Activated CD8-positive, alpha-beta T cell treated with anti-CD3 and anti-CD28 coated beads, Interleukin-2, amount 10 ng/mL, durations not matched to agents 7 days and 5 days (primary cell): ENCODE measurements around the gene DDAH2. TPM values are rescaled to one million over a fixed set of nuclear protein-coding genes. Genes with fewer than 3 reads are reported as not detected.

Source experiments
- ATAC-seq: fragments of 150-1000 bp; cut with Tn5 transposase; one replicate; pipeline ENCODE4 v1.10.0; 2021; ENCODE audit warnings: moderate library complexity
- CTCF ChIA-PET: fragments of 350-600 bp; sonication (Branson Sonifier 250); formaldehyde crosslinking; loops from one replicate; lab custom pipeline; 2021; ENCODE audit warnings: antibody characterized with exemption; lab: Charles Lee
- POLR2A ChIA-PET: fragments of 350-600 bp; sonication (Branson Sonifier 250); formaldehyde crosslinking; loops from one replicate; lab custom pipeline; 2021; ENCODE audit warnings: antibody characterized with exemption; lab: Charles Lee
- DNase-seq: peaks from one replicate; pipeline ENCODE4 v3.0.0-alpha.2; 2020
- H3K27ac Mint-ChIP-seq: one replicate; pipeline ENCODE4 v1.8.0; 2021; ENCODE audit warnings: mild to moderate bottlenecking, mixed read lengths
- H3K27me3 Mint-ChIP-seq: one replicate; pipeline ENCODE4 v1.8.0; 2021; ENCODE audit warnings: low read depth, mixed read lengths
- H3K36me3 Mint-ChIP-seq: one replicate; pipeline ENCODE4 v1.8.0; 2021; ENCODE audit warnings: low read depth, mixed read lengths
- H3K4me1 Mint-ChIP-seq: one replicate; pipeline ENCODE4 v1.8.0; 2021; ENCODE audit warnings: low read depth, mixed read lengths
- H3K4me3 Mint-ChIP-seq: one replicate; pipeline ENCODE4 v1.8.0; 2021; ENCODE audit warnings: mild to moderate bottlenecking, mixed read lengths
- H3K9me3 Mint-ChIP-seq: one replicate; pipeline ENCODE4 v1.8.0; 2022; ENCODE audit warnings: mixed read lengths; ENCODE audit not compliant: insufficient read depth
- total RNA-seq, 2 experiments: library from RNA; stranded (reverse); gene quantifications; one replicate each; pipeline ENCODE4 v1.2.3, GENCODE V29; 2021

DDAH2 gene
- total RNA-seq, 2 experiments from 2014 or later, result 31.9 to 33.7 TPM

GRCh38 chr6:31760790-31761189, 31.7 kb upstream of the DDAH2 start:
- Mint-ChIP-seq H3K27me3 (no peaks in the 10 kb centered on the region), H3K4me1 (peaks cover 12% of the 10 kb centered on the region), H3K4me3 (no peak overlapping the region), H3K9me3 (no peaks in the 10 kb centered on the region), H3K36me3 (peaks cover 47% of the 10 kb centered on the region), H3K27ac (peak overlapping the region; percentile 44)
- no peak for DNase-seq
- ChIA-PET CTCF (interaction anchor here (1.4 to 4.6 kb wide), 2 partner anchors 9 to 70 kb away, joined by 4 to 25 read pairs; no protein-coding TSS in a partner anchor), POLR2A (interaction anchor here (0.5 kb wide), 1 partner anchor 22 kb away, joined by 4 read pairs; no protein-coding TSS in a partner anchor)
- no peak for ATAC-seq

- peaks cover 34% of the 10 kb centered on the region for H3K36me3 Mint-ChIP-seq
- CTCF ChIA-PET, result interaction anchor here (0.7 to 4.6 kb wide), 3 partner anchors 12 to 32 kb away, joined by 3 to 25 read pairs (median 9); partner anchors contain the start of gene MSH5
- H3K27ac Mint-ChIP-seq, result no peak overlapping the region
Observed at GRCh38 chr6:31758281-31758680, 29.2 kb upstream of the DDAH2 start.

GRCh38 chr6:31752739-31753319, 23.7 kb upstream of the DDAH2 start:
- Mint-ChIP-seq H3K4me3 (no peak overlapping the region), H3K36me3 (peaks cover 12% of the 10 kb centered on the region), H3K27me3 (no peaks in the 10 kb centered on the region), H3K9me3 (no peaks in the 10 kb centered on the region), H3K4me1 (no peaks in the 10 kb centered on the region), H3K27ac (no peak overlapping the region)
- ATAC-seq, result no peak
- ChIA-PET POLR2A (interaction anchor here (3.9 kb wide), 1 partner anchor 12 kb away, joined by 19 read pairs; the partner anchor contains the start of gene MSH5), CTCF (interaction anchor here (1.7 kb wide), 1 partner anchor 17 kb away, joined by 6 read pairs; no protein-coding TSS in a partner anchor)
- no peak for DNase-seq

More at GRCh38 chr6:31758281-31758680, 29.2 kb upstream of the DDAH2 start:
- H3K4me3 Mint-ChIP-seq, result no peak overlapping the region
- DNase-seq (no peak), ATAC-seq (no peak)
- H3K27me3 Mint-ChIP-seq, result no peaks in the 10 kb centered on the region
- POLR2A ChIA-PET, result interaction anchor here (0.9 to 2.7 kb wide), 3 partner anchors 11 to 22 kb away, joined by 3 to 16 read pairs (median 5); partner anchors contain the start of genes CLIC1 and MSH5
- H3K9me3 Mint-ChIP-seq, result no peaks in the 10 kb centered on the region
- H3K4me1 Mint-ChIP-seq, result peaks cover 5% of the 10 kb centered on the region

GRCh38 chr6:31750411-31751022, 21.4 kb upstream of the DDAH2 start:
- Mint-ChIP-seq H3K4me1 (no peaks in the 10 kb centered on the region), H3K27ac (no peak overlapping the region), H3K27me3 (no peaks in the 10 kb centered on the region), H3K9me3 (no peaks in the 10 kb centered on the region), H3K36me3 (peaks cover 17% of the 10 kb centered on the region), H3K4me3 (no peak overlapping the region)
- ChIA-PET POLR2A (interaction anchor here (1.4 to 3.9 kb wide), 2 partner anchors 10 to 16 kb away, joined by 5 to 19 read pairs; partner anchors contain the start of gene MSH5), CTCF (interaction anchor here (0.9 kb wide), 1 partner anchor 19 kb away, joined by 3 read pairs; no protein-coding TSS in a partner anchor)
- no peak for ATAC-seq
- DNase-seq, result no peak

- ChIA-PET CTCF (interaction anchor here (0.9 kb wide), 1 partner anchor 21 kb away, joined by 3 read pairs; no protein-coding TSS in a partner anchor), POLR2A (interaction anchor here (1.3 to 3.9 kb wide), 2 partner anchors 9 to 12 kb away, joined by 3 to 19 read pairs; partner anchors contain the start of gene MSH5)
- H3K9me3 Mint-ChIP-seq, result no peaks in the 10 kb centered on the region
- H3K36me3 Mint-ChIP-seq, result peaks cover 23% of the 10 kb centered on the region
- no peak overlapping the region for H3K4me3 Mint-ChIP-seq
- peaks cover 3% of the 10 kb centered on the region for H3K4me1 Mint-ChIP-seq
- H3K27me3 Mint-ChIP-seq, result no peaks in the 10 kb centered on the region
- DNase-seq, result no peak
- H3K27ac Mint-ChIP-seq, result no peak overlapping the region
- ATAC-seq, result no peak
Observed at GRCh38 chr6:31749301-31750036, 20.4 kb upstream of the DDAH2 start.

- Mint-ChIP-seq H3K4me1 (peaks cover 27% of the 10 kb centered on the region), H3K27ac (no peak overlapping the region), H3K27me3 (no peaks in the 10 kb centered on the region), H3K9me3 (no peaks in the 10 kb centered on the region), H3K36me3 (peaks cover 44% of the 10 kb centered on the region), H3K4me3 (no peak overlapping the region)
- DNase-seq, result no peak
- ATAC-seq, result no peak
- ChIA-PET CTCF (no interaction called here), POLR2A (interaction anchor here (1.1 kb wide), 1 partner anchor 52 kb away, joined by 3 read pairs; no protein-coding TSS in a partner anchor)
Observed at GRCh38 chr6:31744422-31744821, 15.3 kb upstream of the DDAH2 start.

- ChIA-PET POLR2A (no interaction called here), CTCF (interaction anchor here (9.7 kb wide), 1 partner anchor 26 kb away, joined by 118 read pairs; no protein-coding TSS in a partner anchor)
- H3K27me3 Mint-ChIP-seq, result no peaks in the 10 kb centered on the region
- DNase-seq, result no peak
- no peaks in the 10 kb centered on the region for H3K9me3 Mint-ChIP-seq
- H3K36me3 Mint-ChIP-seq, result peaks cover 41% of the 10 kb centered on the region
- H3K27ac Mint-ChIP-seq, result peak overlapping the region; percentile 16
- no peak overlapping the region for H3K4me3 Mint-ChIP-seq
- ATAC-seq, result no peak
- H3K4me1 Mint-ChIP-seq, result peaks cover 42% of the 10 kb centered on the region
Observed at GRCh38 chr6:31742894-31743293, 13.8 kb upstream of the DDAH2 start.

GRCh38 chr6:31741815-31742214, 12.7 kb upstream of the DDAH2 start:
- ChIA-PET CTCF (interaction anchor here (2.0 to 9.7 kb wide), 3 partner anchors 27 to 76 kb away, joined by 9 to 118 read pairs (median 11); no protein-coding TSS in a partner anchor), POLR2A (interaction anchor here (0.6 to 5.0 kb wide), 4 partner anchors 9 to 147 kb away, joined by 3 to 42 read pairs (median 11); partner anchors contain the start of genes CSNK2B and GPANK1)
- no peaks in the 10 kb centered on the region for H3K27me3 Mint-ChIP-seq
- H3K4me1 Mint-ChIP-seq, result peaks cover 53% of the 10 kb centered on the region
- peak overlapping the region; percentile 12 for H3K4me3 Mint-ChIP-seq
- ATAC-seq (no peak), DNase-seq (no peak)
- H3K9me3 Mint-ChIP-seq, result no peaks in the 10 kb centered on the region
- peak overlapping the region; percentile 96 for H3K27ac Mint-ChIP-seq
- peaks cover 35% of the 10 kb centered on the region for H3K36me3 Mint-ChIP-seq

GRCh38 chr6:31740397-31741223, 11.5 kb upstream of the DDAH2 start:
- H3K36me3 Mint-ChIP-seq, result peaks cover 40% of the 10 kb centered on the region
- H3K9me3 Mint-ChIP-seq, result no peaks in the 10 kb centered on the region
- H3K4me3 Mint-ChIP-seq, result peak overlapping the region; percentile 92
- ATAC-seq (no peak), DNase-seq (no peak)
- ChIA-PET CTCF (interaction anchor here (0.9 to 9.7 kb wide), 10 partner anchors 10 to 142 kb away, joined by 3 to 118 read pairs (median 10); partner anchors contain the start of genes CSNK2B, DDAH2, HSPA1A and HSPA1L), POLR2A (interaction anchor here (0.6 to 5.6 kb wide), 28 partner anchors 11 to 200 kb away, joined by 3 to 83 read pairs (median 5); partner anchors contain the start of genes ABHD16A, CSNK2B, DDAH2 and GPANK1)
- peaks cover 58% of the 10 kb centered on the region for H3K4me1 Mint-ChIP-seq
- no peaks in the 10 kb centered on the region for H3K27me3 Mint-ChIP-seq
- peak overlapping the region; percentile 96 for H3K27ac Mint-ChIP-seq
